NB4 (cell line): ENCODE measurements around the gene CPED1.

Source experiments
- DNase-seq: peaks from one replicate; pipeline ENCODE4 v3.0.0; 2010; ENCODE audit warnings: low read depth
- H3K4me3 ChIP-seq: one replicate; pipeline ENCODE4 v1.5.1; 2011; ENCODE audit warnings: mild to moderate bottlenecking, low read depth, low read length, moderate library complexity
- MYC ChIP-seq: IDR thresholded peaks from 2 replicates; pipeline ENCODE4 v1.6.1; 2011; ENCODE audit warnings: low read depth, low read length
- POLR2A ChIP-seq: IDR thresholded peaks from 2 replicates; pipeline ENCODE4 v1.6.1; 2011; ENCODE audit warnings: mild to moderate bottlenecking; ENCODE audit not compliant: insufficient read length; ENCODE audit errors: extremely low read depth
- TF ChIP-seq, protein P1 (sequence below): IDR thresholded peaks from 2 replicates; pipeline ENCODE4 v1.6.1; 2011; ENCODE audit warnings: low read depth, low read length
- TF ChIP-seq, protein P2 (sequence below): IDR thresholded peaks from one replicate; pipeline ENCODE4 v1.5.1; 2012; ENCODE audit warnings: low read depth, low read length

The CPED1 gene

DNA sequence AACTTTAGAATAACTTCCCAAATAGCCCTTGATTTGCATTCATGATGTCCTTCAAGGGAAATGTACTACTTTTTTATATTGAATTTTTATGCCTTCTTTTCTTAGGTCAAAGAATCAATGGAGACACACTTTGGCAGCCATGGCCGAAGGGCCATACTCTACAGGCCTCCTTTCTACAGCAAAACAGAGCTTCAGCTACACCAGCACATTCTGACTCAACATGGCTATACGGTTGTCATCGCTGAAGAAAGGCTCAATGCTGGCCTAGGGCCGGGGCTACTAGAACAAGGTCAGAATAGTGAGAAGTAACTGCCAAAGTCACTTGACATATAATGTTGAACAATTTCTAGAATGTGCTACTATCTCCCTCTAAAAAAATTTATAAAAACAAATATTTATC is 27.0 kb downstream of the CPED1 start:
- DNase-seq: no peak
- TF ChIP-seq MYC: no peak
- TF ChIP-seq, protein P1, sequence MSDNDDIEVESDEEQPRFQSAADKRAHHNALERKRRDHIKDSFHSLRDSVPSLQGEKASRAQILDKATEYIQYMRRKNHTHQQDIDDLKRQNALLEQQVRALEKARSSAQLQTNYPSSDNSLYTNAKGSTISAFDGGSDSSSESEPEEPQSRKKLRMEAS: no peak
- TF ChIP-seq POLR2A: no peak
- TF ChIP-seq, protein P2, sequence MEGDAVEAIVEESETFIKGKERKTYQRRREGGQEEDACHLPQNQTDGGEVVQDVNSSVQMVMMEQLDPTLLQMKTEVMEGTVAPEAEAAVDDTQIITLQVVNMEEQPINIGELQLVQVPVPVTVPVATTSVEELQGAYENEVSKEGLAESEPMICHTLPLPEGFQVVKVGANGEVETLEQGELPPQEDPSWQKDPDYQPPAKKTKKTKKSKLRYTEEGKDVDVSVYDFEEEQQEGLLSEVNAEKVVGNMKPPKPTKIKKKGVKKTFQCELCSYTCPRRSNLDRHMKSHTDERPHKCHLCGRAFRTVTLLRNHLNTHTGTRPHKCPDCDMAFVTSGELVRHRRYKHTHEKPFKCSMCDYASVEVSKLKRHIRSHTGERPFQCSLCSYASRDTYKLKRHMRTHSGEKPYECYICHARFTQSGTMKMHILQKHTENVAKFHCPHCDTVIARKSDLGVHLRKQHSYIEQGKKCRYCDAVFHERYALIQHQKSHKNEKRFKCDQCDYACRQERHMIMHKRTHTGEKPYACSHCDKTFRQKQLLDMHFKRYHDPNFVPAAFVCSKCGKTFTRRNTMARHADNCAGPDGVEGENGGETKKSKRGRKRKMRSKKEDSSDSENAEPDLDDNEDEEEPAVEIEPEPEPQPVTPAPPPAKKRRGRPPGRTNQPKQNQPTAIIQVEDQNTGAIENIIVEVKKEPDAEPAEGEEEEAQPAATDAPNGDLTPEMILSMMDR: no peak
- H3K4me3 ChIP-seq: no peak overlapping the region

DNA sequence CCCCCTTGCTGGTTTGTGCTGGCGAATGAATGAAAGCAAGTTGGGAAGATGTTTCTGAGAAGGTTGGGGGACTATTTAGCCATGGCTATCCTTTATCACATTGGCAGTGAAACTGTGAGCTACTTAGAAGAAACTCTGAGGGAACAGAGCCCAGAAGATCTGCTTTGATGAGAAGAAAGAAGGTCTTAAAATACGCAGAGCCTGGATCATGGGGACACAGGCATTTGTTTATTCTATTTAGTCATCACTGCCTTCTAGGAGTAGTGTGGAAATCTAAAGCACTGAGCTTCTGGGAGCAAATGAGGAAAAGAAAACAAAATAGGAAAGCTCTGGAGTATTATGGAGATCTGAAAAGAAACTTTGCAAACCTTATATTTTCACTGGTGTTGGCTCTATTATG is 28.5 kb downstream of the CPED1 start:
- TF ChIP-seq POLR2A: no peak
- TF ChIP-seq MYC: no peak
- TF ChIP-seq, protein P2: no peak
- TF ChIP-seq, protein P1: no peak
- no peak for DNase-seq
- no peak overlapping the region for H3K4me3 ChIP-seq

DNA sequence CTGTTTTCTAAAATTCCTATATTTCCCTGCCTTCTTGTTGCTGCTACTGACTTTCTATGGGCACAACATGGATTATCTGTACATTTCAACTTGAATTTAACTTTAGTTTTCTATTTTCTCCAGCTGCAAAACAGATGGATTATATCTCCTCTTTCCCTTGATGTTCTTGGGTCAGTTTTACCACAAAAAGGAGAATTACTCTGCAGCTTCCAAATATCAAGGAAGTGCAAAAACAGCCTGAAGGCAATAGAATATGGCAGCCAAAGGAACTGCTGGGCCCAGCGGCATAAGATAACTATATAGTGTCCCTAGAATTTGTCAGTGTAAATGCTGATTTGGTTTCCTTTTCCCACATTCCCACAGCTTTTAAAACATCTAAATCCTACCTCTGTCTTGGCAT is 29.1 kb downstream of the CPED1 start:
- no peak for DNase-seq
- TF ChIP-seq, protein P1: no peak
- TF ChIP-seq POLR2A (no peak), MYC (no peak)
- TF ChIP-seq, protein P2: no peak

DNA sequence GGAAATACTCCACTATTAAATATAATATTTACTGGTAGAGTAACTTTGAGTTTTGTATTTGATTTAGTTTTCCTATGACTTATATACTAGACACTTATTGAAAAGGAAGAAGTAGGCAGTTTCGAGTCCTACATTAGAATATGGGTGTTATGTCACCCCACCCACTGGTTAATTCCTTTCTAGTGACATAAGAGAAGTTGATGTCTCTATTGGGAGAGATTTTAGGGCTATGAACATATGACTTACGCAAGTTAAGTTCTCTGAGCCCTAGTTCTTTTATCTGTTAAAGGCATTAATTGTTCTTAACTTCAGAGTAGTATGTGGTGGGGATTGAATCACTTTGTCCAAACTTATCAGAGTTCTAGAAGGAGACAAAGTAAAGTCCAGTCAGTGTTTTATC is 30.5 kb downstream of the CPED1 start:
- peak; percentile 9 for DNase-seq
- TF ChIP-seq MYC (no peak), POLR2A (no peak)
- TF ChIP-seq, protein P2: no peak
- TF ChIP-seq, protein P1: no peak
- no peak overlapping the region for H3K4me3 ChIP-seq

More for the DNA sequence above, 29.1 kb downstream of the CPED1 start:
- no peak overlapping the region for H3K4me3 ChIP-seq

DNA sequence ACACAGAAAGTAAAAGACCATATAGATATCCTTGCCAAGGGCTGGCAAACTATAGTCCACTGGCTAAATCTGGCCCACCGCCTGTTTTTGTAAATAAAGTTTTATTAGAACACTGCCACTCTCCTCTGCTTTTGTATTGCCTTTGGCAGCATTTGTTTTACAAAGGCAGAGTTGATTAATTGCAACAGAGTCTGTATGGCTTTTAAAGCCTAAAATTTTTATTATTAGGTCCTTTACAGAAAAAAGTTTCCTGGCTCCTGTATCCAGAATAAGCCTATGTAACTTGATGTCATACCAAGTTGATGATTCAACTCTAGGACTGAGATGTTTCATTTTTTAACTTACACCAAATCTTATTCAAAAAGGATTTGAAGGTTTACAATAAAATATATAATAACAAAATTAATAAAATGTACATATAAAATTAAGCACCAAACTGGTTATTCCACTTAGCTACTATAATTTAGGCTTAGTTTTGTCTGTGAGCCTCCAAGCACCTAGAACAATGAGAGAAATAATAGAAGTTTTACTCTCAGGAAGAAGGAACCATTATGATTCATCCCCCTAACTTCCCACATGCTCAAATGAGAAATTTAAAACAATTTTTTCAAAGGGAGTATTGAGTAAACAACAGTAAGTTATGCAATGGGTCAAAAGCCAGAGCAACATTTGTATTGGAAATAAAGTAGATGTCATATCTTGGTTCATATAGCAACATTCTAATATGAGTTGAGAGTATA is 31.9 kb downstream of the CPED1 start:
- TF ChIP-seq, protein P2: no peak
- TF ChIP-seq POLR2A: no peak
- TF ChIP-seq, protein P1: no peak
- TF ChIP-seq MYC: no peak
- DNase-seq: peak; percentile 54

More for the DNA sequence above, 31.9 kb downstream of the CPED1 start:
- H3K4me3 ChIP-seq: no peak overlapping the region
